ENCODE results near the gene C1QTNF2.

C1QTNF2 gene

GRCh38 chr5:160360310-160360709 lies 10.1 kb downstream of the C1QTNF2 start:
- H3K9me3 Mint-ChIP-seq, result no peaks in the 10 kb centered on the region
- H3K27ac Mint-ChIP-seq, result no peak overlapping the region
- no peak for DNase-seq
- H3K36me3 Mint-ChIP-seq (ENCODE audit: low read depth), result no peaks in the 10 kb centered on the region
- no peak overlapping the region for H3K4me3 Mint-ChIP-seq
- peaks cover 11% of the 10 kb centered on the region for H3K27me3 Mint-ChIP-seq
- no peaks in the 10 kb centered on the region for H3K4me1 Mint-ChIP-seq (ENCODE audit: low read depth)

- H3K4me1 Mint-ChIP-seq (ENCODE audit: low read depth), result no peaks in the 10 kb centered on the region
- H3K27me3 Mint-ChIP-seq, result peaks cover 8% of the 10 kb centered on the region
- no peak overlapping the region for H3K4me3 Mint-ChIP-seq
- H3K36me3 Mint-ChIP-seq (ENCODE audit: low read depth), result no peaks in the 10 kb centered on the region
- H3K27ac Mint-ChIP-seq, result no peak overlapping the region
- H3K9me3 Mint-ChIP-seq, result no peaks in the 10 kb centered on the region
- no peak for DNase-seq
Observed at GRCh38 chr5:160359816-160360215, 10.6 kb downstream of the C1QTNF2 start.

GRCh38 chr5:160359242-160359641 lies 11.2 kb downstream of the C1QTNF2 start:
- Mint-ChIP-seq H3K36me3 (ENCODE audit: low read depth) (no peaks in the 10 kb centered on the region), H3K27ac (no peak overlapping the region), H3K4me3 (no peak overlapping the region), H3K4me1 (ENCODE audit: low read depth) (no peaks in the 10 kb centered on the region), H3K9me3 (no peaks in the 10 kb centered on the region), H3K27me3 (peaks cover 2% of the 10 kb centered on the region)
- DNase-seq, result no peak

- H3K27ac Mint-ChIP-seq, result no peak overlapping the region
- H3K4me3 Mint-ChIP-seq, result no peak overlapping the region
- no peak for DNase-seq
- H3K36me3 Mint-ChIP-seq (ENCODE audit: low read depth), result no peaks in the 10 kb centered on the region
- no peaks in the 10 kb centered on the region for H3K9me3 Mint-ChIP-seq
- peaks cover 3% of the 10 kb centered on the region for H3K27me3 Mint-ChIP-seq
- H3K4me1 Mint-ChIP-seq (ENCODE audit: low read depth), result no peaks in the 10 kb centered on the region
Observed at GRCh38 chr5:160357861-160358411, 12.5 kb downstream of the C1QTNF2 start.

- Mint-ChIP-seq H3K4me3 (no peak overlapping the region), H3K9me3 (no peaks in the 10 kb centered on the region), H3K27ac (no peak overlapping the region), H3K36me3 (ENCODE audit: low read depth) (no peaks in the 10 kb centered on the region), H3K4me1 (ENCODE audit: low read depth) (no peaks in the 10 kb centered on the region), H3K27me3 (peaks cover 3% of the 10 kb centered on the region)
- DNase-seq, result no peak
Observed at GRCh38 chr5:160357394-160357793, 13.0 kb downstream of the C1QTNF2 start.

GRCh38 chr5:160356550-160357347 lies 13.7 kb downstream of the C1QTNF2 start:
- Mint-ChIP-seq H3K27me3 (peaks cover 3% of the 10 kb centered on the region), H3K36me3 (ENCODE audit: low read depth) (no peaks in the 10 kb centered on the region), H3K4me3 (no peak overlapping the region), H3K27ac (no peak overlapping the region), H3K4me1 (ENCODE audit: low read depth) (no peaks in the 10 kb centered on the region), H3K9me3 (no peaks in the 10 kb centered on the region)
- DNase-seq, result no peak

GRCh38 chr5:160354666-160355065 lies 15.8 kb downstream of the C1QTNF2 start:
- H3K4me1 Mint-ChIP-seq (ENCODE audit: low read depth), result no peaks in the 10 kb centered on the region
- peaks cover 3% of the 10 kb centered on the region for H3K27me3 Mint-ChIP-seq
- H3K36me3 Mint-ChIP-seq (ENCODE audit: low read depth), result no peaks in the 10 kb centered on the region
- no peaks in the 10 kb centered on the region for H3K9me3 Mint-ChIP-seq
- no peak overlapping the region for H3K4me3 Mint-ChIP-seq
- no peak for DNase-seq
- no peak overlapping the region for H3K27ac Mint-ChIP-seq

GRCh38 chr5:160353379-160353778 lies 17.0 kb downstream of the C1QTNF2 start:
- no peak for DNase-seq
- no peak overlapping the region for H3K27ac Mint-ChIP-seq
- no peak overlapping the region for H3K4me3 Mint-ChIP-seq
- no peaks in the 10 kb centered on the region for H3K36me3 Mint-ChIP-seq (ENCODE audit: low read depth)
- no peaks in the 10 kb centered on the region for H3K9me3 Mint-ChIP-seq
- peaks cover 3% of the 10 kb centered on the region for H3K27me3 Mint-ChIP-seq
- H3K4me1 Mint-ChIP-seq (ENCODE audit: low read depth), result no peaks in the 10 kb centered on the region

- no peak overlapping the region for H3K4me3 Mint-ChIP-seq
- no peak overlapping the region for H3K27ac Mint-ChIP-seq
- no peaks in the 10 kb centered on the region for H3K9me3 Mint-ChIP-seq
- peaks cover 3% of the 10 kb centered on the region for H3K27me3 Mint-ChIP-seq
- no peaks in the 10 kb centered on the region for H3K4me1 Mint-ChIP-seq (ENCODE audit: low read depth)
- DNase-seq, result no peak
- H3K36me3 Mint-ChIP-seq (ENCODE audit: low read depth), result no peaks in the 10 kb centered on the region
Observed at GRCh38 chr5:160352308-160352707, 18.1 kb downstream of the C1QTNF2 start.

GRCh38 chr5:160349935-160350303 lies 20.5 kb downstream of the C1QTNF2 start:
- no peaks in the 10 kb centered on the region for H3K36me3 Mint-ChIP-seq (ENCODE audit: low read depth)
- no peak for DNase-seq
- H3K9me3 Mint-ChIP-seq, result no peaks in the 10 kb centered on the region
- H3K4me3 Mint-ChIP-seq, result no peak overlapping the region
- peaks cover 3% of the 10 kb centered on the region for H3K27me3 Mint-ChIP-seq
- H3K27ac Mint-ChIP-seq, result no peak overlapping the region
- H3K4me1 Mint-ChIP-seq (ENCODE audit: low read depth), result no peaks in the 10 kb centered on the region

GRCh38 chr5:160349249-160349934 lies 21.0 kb downstream of the C1QTNF2 start:
- H3K9me3 Mint-ChIP-seq, result no peaks in the 10 kb centered on the region
- H3K27me3 Mint-ChIP-seq, result peaks cover 3% of the 10 kb centered on the region
- no peaks in the 10 kb centered on the region for H3K36me3 Mint-ChIP-seq (ENCODE audit: low read depth)
- no peaks in the 10 kb centered on the region for H3K4me1 Mint-ChIP-seq (ENCODE audit: low read depth)
- no peak overlapping the region for H3K4me3 Mint-ChIP-seq
- no peak for DNase-seq
- no peak overlapping the region for H3K27ac Mint-ChIP-seq

- Mint-ChIP-seq H3K36me3 (ENCODE audit: low read depth) (no peaks in the 10 kb centered on the region), H3K9me3 (no peaks in the 10 kb centered on the region), H3K27ac (no peak overlapping the region), H3K4me3 (no peak overlapping the region), H3K27me3 (peaks cover 6% of the 10 kb centered on the region), H3K4me1 (ENCODE audit: low read depth) (no peaks in the 10 kb centered on the region)
- DNase-seq, result no peak
Observed at GRCh38 chr5:160348080-160348479, 22.3 kb downstream of the C1QTNF2 start.

- no peaks in the 10 kb centered on the region for H3K36me3 Mint-ChIP-seq (ENCODE audit: low read depth)
- no peak overlapping the region for H3K4me3 Mint-ChIP-seq
- H3K27me3 Mint-ChIP-seq, result peaks cover 6% of the 10 kb centered on the region
- H3K4me1 Mint-ChIP-seq (ENCODE audit: low read depth), result no peaks in the 10 kb centered on the region
- no peaks in the 10 kb centered on the region for H3K9me3 Mint-ChIP-seq
- no peak overlapping the region for H3K27ac Mint-ChIP-seq
- no peak for DNase-seq
Observed at GRCh38 chr5:160347448-160347847, 23.0 kb downstream of the C1QTNF2 start.

- Mint-ChIP-seq H3K27me3 (peaks cover 6% of the 10 kb centered on the region), H3K36me3 (ENCODE audit: low read depth) (no peaks in the 10 kb centered on the region), H3K9me3 (no peaks in the 10 kb centered on the region), H3K27ac (no peak overlapping the region), H3K4me1 (ENCODE audit: low read depth) (peaks cover 6% of the 10 kb centered on the region), H3K4me3 (no peak overlapping the region)
- no peak for DNase-seq
Observed at GRCh38 chr5:160342413-160342941, 27.9 kb downstream of the C1QTNF2 start.

- DNase-seq, result no peak
- Mint-ChIP-seq H3K4me1 (ENCODE audit: low read depth) (peaks cover 6% of the 10 kb centered on the region), H3K27me3 (peaks cover 6% of the 10 kb centered on the region), H3K9me3 (no peaks in the 10 kb centered on the region), H3K36me3 (ENCODE audit: low read depth) (no peaks in the 10 kb centered on the region), H3K4me3 (no peak overlapping the region), H3K27ac (no peak overlapping the region)
Observed at GRCh38 chr5:160341309-160341870, 29.0 kb downstream of the C1QTNF2 start.

Data from activated T-cell treated with anti-CD3 and anti-CD28 coated beads, Interleukin-2, amount 50 U/mL, for 24 hours (primary cell).